Prostate gland (tissue), 2 donors: ENCODE measurements around the gene WNT5B. TPM values are rescaled to one million over a fixed set of nuclear protein-coding genes. Genes with fewer than 3 reads are reported as not detected.

ENCODE experiments used
- DNase-seq: peaks from one replicate; pipeline ENCODE4 v3.0.0-alpha.2; 2019; ENCODE audit warnings: low spot score
- H3K27ac ChIP-seq, 2 donors: fragments of 200-600 bp; sonication (generic); 2 replicates each; pipeline ENCODE4 v1.5.1; 2017 to 2019
- H3K27me3 ChIP-seq: fragments of 200-600 bp; sonication (generic); replicated peaks from 2 replicates; pipeline ENCODE4 v1.5.1; 2019; ENCODE audit not compliant: insufficient read depth
- H3K36me3 ChIP-seq, 2 donors: fragments of 200-600 bp; sonication (generic); 1 replicate in 1 of 2; 2 replicates in 1 of 2; pipeline versions ENCODE4 v1.5.1 to v1.8.1; 2017 to 2019
- H3K4me1 ChIP-seq: fragments of 200-600 bp; sonication (generic); replicated peaks from 2 replicates; pipeline ENCODE4 v1.5.1; 2019
- H3K4me3 ChIP-seq, 2 donors: fragments of 200-600 bp; sonication (generic); 2 replicates each; pipeline ENCODE4 v1.5.1; 2017 to 2019
- H3K9me3 ChIP-seq: fragments of 200-600 bp; sonication (generic); 2 replicates; pipeline ENCODE4 v1.5.1; 2017
- POLR2A ChIP-seq: fragments of 450-650 bp; IDR thresholded peaks from one replicate; pipeline ENCODE4 v1.6.1; 2016; ENCODE audit warnings: antibody characterized with exemption, mild to moderate bottlenecking
- POLR2AphosphoS5 ChIP-seq: sonication (generic); formaldehyde crosslinking; IDR thresholded peaks from one replicate; pipeline ENCODE4 v1.6.1; 2017; ENCODE audit warnings: antibody characterized with exemption
- WGBS: methylation state at CpG from one replicate; pipeline ENCODE4 v1.1.5; 2018; 5-methylcytosine and 5-hydroxymethylcytosine counted together
- intact Hi-C: fragments of 100-400 bp; cut with DNase I; formaldehyde crosslinking; loops from one replicate; pipeline ENCODE4 v1.14.2; 2022
- total RNA-seq, 2 donors: library from RNA; depleted of rRNA; stranded (reverse); fragments of >200 nt; gene quantifications; one replicate each; pipeline ENCODE4 v1.1.0, GENCODE V29; 2016
- TF ChIP-seq, protein P1 (sequence below), 4 experiments: fragments of 200-600 bp in 2 of 4; fragments of 450-650 bp in 2 of 4; sonication (generic) in 2 of 4; IDR thresholded peaks; 1 replicate in 3 of 4; 2 replicates in 1 of 4; pipeline ENCODE4 v1.5.1; 2016 to 2019; ENCODE audit warnings: antibody characterized with exemption in 4 of 4, mild to moderate bottlenecking in 2 of 4, moderate library complexity in 2 of 4

Gene WNT5B
- total RNA-seq, 2 donors from 2014 or later = 34.6 to 65.4 TPM

DNA sequence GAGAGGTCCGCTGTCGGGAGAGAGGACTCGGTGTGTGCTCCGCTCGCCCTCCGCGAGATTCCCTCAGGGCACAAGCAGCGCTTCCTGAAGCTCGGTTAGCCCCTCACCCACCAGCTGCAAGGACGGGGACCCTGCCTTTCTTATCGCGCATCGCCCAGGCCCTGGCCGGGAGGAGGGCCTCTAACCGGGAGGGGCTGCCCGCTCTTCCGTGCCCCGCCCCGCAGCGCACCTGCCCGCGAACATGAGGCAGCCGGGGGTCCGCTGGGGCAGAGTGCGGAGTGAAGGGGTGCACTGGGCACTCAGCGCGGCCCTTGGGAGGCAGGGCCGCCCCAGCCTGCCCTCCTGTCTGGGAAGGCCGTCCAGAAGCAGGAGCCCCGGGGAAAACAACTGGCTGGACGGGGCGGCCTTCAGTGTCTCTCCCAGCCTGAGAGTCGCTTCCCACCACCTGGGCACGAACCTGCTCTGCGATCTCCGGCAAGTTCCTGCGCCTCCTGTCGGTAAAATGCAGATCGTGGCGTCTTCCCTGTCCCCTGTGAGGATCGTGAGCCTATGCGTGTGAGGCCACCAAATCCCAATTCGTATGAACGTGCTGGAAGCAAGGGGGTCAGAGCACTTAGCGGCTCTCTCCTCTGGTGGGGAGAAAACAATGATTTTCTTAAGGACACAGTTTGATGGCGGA, 33.9 kb downstream of the WNT5B start:
- 32% methylated on average over 39 of the region's 46 CpGs for WGBS
- no peaks in the 10 kb centered on the region for H3K9me3 ChIP-seq
- DNase-seq = peak; percentile 38
- peak overlapping the region; percentile 60 to 62 for H3K27ac ChIP-seq
- H3K4me3 ChIP-seq = peak overlapping the region in 1 of 2 donors; percentile 7
- intact Hi-C loops = no loop called here
- no peaks in the 10 kb centered on the region for H3K36me3 ChIP-seq
- H3K27me3 ChIP-seq = no peaks in the 10 kb centered on the region
- no peak for TF ChIP-seq POLR2AphosphoS5
- TF ChIP-seq, protein P1, sequence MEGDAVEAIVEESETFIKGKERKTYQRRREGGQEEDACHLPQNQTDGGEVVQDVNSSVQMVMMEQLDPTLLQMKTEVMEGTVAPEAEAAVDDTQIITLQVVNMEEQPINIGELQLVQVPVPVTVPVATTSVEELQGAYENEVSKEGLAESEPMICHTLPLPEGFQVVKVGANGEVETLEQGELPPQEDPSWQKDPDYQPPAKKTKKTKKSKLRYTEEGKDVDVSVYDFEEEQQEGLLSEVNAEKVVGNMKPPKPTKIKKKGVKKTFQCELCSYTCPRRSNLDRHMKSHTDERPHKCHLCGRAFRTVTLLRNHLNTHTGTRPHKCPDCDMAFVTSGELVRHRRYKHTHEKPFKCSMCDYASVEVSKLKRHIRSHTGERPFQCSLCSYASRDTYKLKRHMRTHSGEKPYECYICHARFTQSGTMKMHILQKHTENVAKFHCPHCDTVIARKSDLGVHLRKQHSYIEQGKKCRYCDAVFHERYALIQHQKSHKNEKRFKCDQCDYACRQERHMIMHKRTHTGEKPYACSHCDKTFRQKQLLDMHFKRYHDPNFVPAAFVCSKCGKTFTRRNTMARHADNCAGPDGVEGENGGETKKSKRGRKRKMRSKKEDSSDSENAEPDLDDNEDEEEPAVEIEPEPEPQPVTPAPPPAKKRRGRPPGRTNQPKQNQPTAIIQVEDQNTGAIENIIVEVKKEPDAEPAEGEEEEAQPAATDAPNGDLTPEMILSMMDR (IDR thresholded peaks at IDR 0.05) = peak in 3 of 4 experiments; percentile 16 to 44 (median 44)
- TF ChIP-seq POLR2A = no peak
- no peaks in the 10 kb centered on the region for H3K4me1 ChIP-seq

DNA sequence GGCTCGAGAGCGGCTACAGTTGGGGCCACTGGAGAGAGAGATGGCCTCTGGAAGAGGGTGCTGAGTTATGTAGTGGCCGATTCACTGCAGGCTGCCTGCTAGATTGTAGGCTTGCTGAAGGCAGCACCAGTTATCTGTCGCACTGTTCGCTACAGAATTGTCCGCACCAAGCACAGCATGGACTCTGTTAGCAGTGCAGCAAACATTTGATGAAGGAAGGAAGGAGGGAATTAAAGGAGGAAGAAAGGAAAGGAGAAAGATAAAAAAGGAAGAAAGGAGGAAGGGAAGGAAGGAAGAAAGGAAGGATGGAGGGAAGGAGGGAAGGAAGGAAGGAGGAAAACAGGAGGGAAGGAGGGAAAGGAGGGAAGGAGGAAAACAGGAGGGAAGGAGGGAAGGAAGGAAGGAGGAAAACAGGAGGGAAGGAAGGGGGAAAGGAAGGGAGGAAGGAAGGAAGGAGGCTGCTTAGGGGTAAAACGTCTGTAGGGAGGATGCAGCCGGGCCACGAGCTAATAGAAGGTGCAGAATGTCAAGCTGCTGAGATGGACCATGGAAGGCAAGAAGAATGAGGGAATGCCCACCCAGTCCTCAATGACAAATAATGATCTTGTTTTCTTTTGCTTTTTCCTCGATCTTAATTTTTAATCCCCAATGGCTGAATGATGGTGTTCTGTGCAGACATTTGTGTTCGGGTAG, 34.6 kb downstream of the WNT5B start:
- no peak for DNase-seq
- Histone ChIP-seq H3K4me1 (no peaks in the 10 kb centered on the region), H3K27me3 (no peaks in the 10 kb centered on the region), H3K27ac (peak overlapping the region in 1 of 2 donors; percentile 60), H3K4me3 (no peak overlapping the region), H3K9me3 (no peaks in the 10 kb centered on the region), H3K36me3 (no peaks in the 10 kb centered on the region)
- intact Hi-C loops = no loop called here
- TF ChIP-seq POLR2A (no peak), POLR2AphosphoS5 (no peak)
- TF ChIP-seq, protein P1 (IDR thresholded peaks at IDR 0.05) = no peak
- 88% methylated on average over 11 of the region's 11 CpGs for WGBS

DNA sequence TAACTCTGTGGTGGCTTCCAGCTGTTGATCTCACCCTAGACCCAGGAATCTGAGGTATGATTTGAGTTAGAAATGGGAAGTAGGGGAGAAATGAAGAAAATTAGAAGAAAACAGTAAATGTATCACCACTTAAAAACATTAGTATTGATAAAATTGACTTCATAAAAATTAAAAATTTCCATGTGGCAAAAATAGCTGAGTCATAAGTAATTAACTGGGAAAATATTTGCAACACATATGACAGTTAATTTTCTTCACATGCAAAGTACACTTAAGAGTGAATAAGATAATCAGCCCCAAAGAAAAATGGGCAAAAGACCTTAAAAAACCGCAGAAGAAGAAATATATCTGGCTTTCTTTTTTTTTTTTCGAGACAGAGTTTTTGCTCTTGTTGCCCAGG, 36.3 kb downstream of the WNT5B start:
- Histone ChIP-seq H3K36me3 (no peaks in the 10 kb centered on the region), H3K4me3 (no peak overlapping the region), H3K27ac (no peak overlapping the region), H3K9me3 (no peaks in the 10 kb centered on the region), H3K27me3 (no peaks in the 10 kb centered on the region), H3K4me1 (no peaks in the 10 kb centered on the region)
- WGBS = 95% methylated on average over 2 of the region's 2 CpGs
- TF ChIP-seq POLR2AphosphoS5 = no peak
- TF ChIP-seq, protein P1 (IDR thresholded peaks at IDR 0.05) = no peak
- DNase-seq = no peak
- intact Hi-C loops = no loop called here

DNA sequence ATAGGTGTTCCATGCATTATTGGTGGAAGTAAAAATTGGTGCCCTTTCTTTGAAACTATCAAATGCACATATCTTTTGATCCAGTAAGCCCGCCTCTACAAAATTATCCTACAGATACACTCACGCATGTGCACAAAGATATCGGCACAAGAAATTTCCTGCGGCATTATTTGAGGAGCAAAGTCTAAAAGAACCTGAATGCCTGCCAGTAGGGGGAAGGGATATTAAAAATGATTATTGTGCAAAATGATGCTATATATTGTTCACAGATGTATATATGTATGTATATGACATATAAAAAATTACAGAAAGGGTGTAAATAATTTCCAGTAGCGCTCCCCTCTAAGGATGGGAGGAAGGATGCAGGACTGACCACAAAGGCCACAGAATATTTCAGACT, 37.2 kb downstream of the WNT5B start:
- H3K9me3 ChIP-seq = no peaks in the 10 kb centered on the region
- H3K27me3 ChIP-seq = no peaks in the 10 kb centered on the region
- no peak overlapping the region for H3K4me3 ChIP-seq
- H3K36me3 ChIP-seq = no peaks in the 10 kb centered on the region
- TF ChIP-seq POLR2AphosphoS5 (no peak), POLR2A (no peak)
- TF ChIP-seq, protein P1 (IDR thresholded peaks at IDR 0.05) = no peak
- DNase-seq = no peak
- no peaks in the 10 kb centered on the region for H3K4me1 ChIP-seq
- 71% methylated on average over 5 of the region's 5 CpGs for WGBS
- H3K27ac ChIP-seq = peak overlapping the region in 1 of 2 donors; percentile 26
- intact Hi-C loops = no loop called here
